GM13977 (cell line): Measurements from ENCODE around the gene DPEP2.
"Not testable (repeated sequence)": the region's sequence is repeated elsewhere in the genome, so short reads cannot be mapped to it uniquely, and the experiment has no call there.

Source experiments
- DNase-seq: peaks from one replicate; pipeline ENCODE4 v3.0.0; 2012; ENCODE audit warnings: low spot score
- CTCF ChIP-seq: IDR thresholded peaks from 2 replicates; pipeline ENCODE4 v1.5.1; 2012; ENCODE audit warnings: mild to moderate bottlenecking, control low read depth; ENCODE audit not compliant: insufficient read depth; ENCODE audit errors: extremely low read depth, missing control alignments
- in situ Hi-C: fragments of 300-500 bp; cut with MboI; formaldehyde crosslinking; loops from one replicate; pipeline ENCODE4 v1.12.0; 2022; ENCODE audit warnings: low sequenced_read_pairs, low pct_unique_long_range_greater_than_20kb, mixed read lengths, inconsistent platforms; ENCODE audit not compliant: unreplicated experiment

The DPEP2 gene

GRCh38 chr16:68033101-68033500, 33.8 kb upstream of the DPEP2 start:
- in situ Hi-C loops, result no loop called here
- no peak for TF ChIP-seq CTCF
- DNase-seq, result no peak

GRCh38 chr16:68031951-68032350, 32.7 kb upstream of the DPEP2 start:
- in situ Hi-C loops, result no loop called here
- no peak for DNase-seq
- no peak for TF ChIP-seq CTCF

GRCh38 chr16:68030108-68030507, 30.8 kb upstream of the DPEP2 start:
- in situ Hi-C loops, DNase-seq: not testable (repeated sequence)

- no peak for TF ChIP-seq CTCF
- DNase-seq, result no peak
- in situ Hi-C loops, result no loop called here
Observed at GRCh38 chr16:68028996-68029395, 29.7 kb upstream of the DPEP2 start.

GRCh38 chr16:68022728-68023537, 23.6 kb upstream of the DPEP2 start, which contains the start of the genes DDX28 and DUS2:
TSS of gene DDX28 (minus strand) at chr16:68023232. CDS start at chr16:68023202, 30 bp downstream.
TSS of gene DUS2 (plus strand) at chr16:68023284. CDS start at chr16:68038024, 14,740 bp downstream.
- in situ Hi-C loops, result no loop called here
- peak; percentile 92 for DNase-seq
- TF ChIP-seq CTCF, result peak; percentile 8

GRCh38 chr16:68022278-68022727, 23.0 kb upstream of the DPEP2 start:
- no peak for TF ChIP-seq CTCF
- no peak for DNase-seq
- in situ Hi-C loops, result no loop called here

GRCh38 chr16:68021490-68021889, 22.2 kb upstream of the DPEP2 start:
- no peak for TF ChIP-seq CTCF
- DNase-seq, result no peak
- in situ Hi-C loops, result no loop called here
